HG03139 (cell line): ENCODE data around the gene IGF2.

Experiments used
- ATAC-seq: cut with Tn5 transposase; IDR thresholded peaks from one replicate; pipeline ENCODE4 v1.9.1; 2021; ENCODE audit not compliant: unreplicated experiment

The IGF2 gene

DNA sequence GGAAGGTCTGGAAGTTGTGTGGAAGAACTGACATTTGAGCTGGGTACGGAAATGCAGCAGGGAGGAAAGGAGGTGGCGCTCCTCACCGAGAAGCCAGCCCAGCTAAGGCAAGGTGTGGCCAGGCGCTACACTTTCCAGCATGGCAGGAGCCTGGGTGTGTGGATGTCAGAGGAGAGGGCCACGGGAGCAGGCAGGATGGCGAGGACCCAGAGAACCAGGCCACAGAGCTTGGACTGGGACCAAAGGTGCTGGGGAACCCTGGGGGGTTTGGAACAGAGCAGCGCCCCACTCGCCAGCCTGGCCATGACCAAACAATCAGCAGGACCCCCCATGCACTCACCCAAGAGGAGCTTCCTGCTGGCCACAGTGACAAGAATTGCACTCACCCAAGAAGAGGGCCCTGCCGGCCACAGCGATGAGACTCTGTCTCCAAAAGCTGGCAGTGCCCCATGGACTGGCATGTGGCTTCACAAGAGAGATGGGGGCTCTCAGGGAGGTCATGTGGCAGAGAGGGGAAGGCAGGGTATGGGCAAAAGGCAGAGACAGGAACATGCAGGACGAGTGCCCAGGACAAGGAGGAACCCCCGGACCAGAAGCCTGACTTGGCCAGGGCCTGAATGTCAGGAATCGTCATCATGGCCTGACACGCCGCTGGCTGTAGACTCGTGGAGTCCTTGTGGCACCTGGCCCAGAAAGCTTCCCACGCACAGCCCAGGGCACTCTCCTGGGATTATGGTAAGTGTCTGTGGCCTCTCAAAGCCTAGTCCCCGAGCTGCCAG lies 45.4 kb downstream of the IGF2 start:
- ATAC-seq: no peak

DNA sequence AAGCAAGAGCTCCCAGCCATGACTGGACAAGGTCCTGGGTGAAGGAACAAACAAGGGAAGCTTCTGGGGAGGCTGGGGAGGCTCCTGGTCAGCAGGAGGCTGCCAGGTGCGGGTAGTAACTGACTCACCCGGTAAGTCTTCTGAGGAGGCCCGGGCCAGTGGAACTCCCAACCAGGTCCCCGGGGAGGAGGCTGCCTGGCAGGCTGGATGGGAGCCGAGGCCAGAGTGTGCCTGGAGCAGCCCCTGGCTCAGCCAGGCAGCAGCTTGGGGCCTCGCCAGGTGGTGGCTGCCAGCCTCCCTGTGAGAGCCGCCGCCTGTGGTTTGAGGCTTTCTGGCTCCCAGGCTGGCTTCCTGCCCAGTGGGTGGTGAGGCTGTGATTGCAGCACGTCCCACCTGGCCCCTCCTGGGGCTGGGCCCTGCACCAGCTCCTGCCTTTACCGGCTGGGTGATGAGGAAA lies 46.2 kb downstream of the IGF2 start:
- no peak for ATAC-seq

DNA sequence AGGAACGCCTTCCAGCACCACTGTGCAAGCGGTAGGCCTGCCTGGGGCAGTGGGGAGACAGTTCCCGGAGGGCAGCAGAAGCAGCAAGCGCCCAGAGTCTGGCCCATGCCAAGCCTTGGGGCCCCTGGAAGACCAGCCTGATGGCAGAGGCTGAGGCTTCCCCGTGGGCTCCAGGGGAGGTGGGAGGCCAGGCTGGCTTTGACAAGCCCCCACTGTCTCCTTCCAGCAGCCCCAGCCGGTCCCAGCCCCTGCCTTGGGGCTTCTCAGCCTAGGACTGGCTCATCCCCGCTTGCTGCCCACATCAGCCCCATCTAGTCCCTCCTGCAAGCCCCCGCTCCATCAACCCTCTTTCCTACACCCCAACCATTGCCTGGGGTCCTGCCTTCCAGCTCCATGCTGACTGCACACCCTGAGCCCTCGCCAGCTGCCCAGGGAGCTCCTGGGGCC lies 46.7 kb downstream of the IGF2 start:
- ATAC-seq: no peak

DNA sequence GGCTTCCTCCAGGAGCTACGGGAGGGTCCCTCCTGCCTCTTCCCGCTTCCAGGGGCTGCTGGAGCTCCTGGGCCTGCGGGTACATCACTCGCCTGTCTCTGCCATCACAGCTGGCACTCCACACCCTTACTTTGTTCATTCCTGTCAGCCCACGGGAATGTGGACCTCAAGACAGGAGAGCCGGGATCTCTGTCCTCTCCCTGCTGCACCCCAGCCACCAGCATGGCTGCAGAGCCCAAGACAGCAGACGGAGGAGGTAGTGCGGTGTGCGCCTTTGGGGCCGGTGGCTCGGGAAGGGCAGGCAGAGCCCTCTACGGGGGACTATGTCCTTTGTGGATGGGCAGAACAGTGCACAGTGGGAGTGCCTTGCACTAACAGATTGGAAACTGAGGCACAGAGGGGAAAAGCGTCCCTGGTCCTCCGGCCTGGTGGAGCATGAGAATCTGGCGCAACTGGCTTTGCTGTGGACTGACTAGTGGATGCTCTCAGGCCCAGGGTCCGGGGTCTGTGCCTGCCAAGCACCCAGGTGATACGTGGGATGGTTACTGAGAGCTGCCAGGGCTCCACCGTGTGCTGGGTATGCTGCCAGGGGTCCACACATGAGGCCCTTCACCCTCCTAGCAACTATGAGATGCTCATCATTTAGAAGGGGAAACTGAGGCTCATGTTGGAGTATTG lies 47.3 kb downstream of the IGF2 start:
- ATAC-seq: no peak

DNA sequence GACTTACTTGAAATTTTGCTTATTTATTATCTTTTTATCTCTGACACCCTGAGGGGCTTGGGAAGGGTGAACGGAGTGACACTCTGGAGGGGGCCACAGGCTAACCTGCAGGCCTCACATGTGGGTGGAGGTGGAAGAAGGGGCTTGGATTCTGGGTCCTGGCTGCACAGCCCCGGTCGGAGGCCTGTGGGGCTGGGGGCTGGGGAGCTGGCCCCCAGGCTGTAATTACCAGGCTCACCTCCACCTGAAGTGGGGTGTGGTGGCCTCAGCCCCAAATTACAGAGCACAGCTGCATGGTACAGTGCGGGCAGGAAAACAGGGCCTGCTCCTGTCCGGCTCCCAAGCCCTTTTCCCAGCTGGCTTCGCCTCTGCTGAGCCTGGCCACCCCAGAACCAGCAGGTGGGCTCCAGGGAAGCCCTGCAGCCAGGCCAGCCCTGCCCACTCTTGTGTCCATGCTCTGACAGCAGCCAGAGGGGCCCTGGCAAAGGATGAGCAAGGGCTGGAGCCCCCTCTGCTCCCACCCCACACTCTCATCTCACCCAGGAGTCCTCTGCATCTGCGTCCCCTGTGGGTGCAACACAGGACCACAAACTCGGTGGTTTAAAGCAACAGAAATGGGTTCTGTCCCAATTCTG lies 48.0 kb downstream of the IGF2 start:
- no peak for ATAC-seq

DNA sequence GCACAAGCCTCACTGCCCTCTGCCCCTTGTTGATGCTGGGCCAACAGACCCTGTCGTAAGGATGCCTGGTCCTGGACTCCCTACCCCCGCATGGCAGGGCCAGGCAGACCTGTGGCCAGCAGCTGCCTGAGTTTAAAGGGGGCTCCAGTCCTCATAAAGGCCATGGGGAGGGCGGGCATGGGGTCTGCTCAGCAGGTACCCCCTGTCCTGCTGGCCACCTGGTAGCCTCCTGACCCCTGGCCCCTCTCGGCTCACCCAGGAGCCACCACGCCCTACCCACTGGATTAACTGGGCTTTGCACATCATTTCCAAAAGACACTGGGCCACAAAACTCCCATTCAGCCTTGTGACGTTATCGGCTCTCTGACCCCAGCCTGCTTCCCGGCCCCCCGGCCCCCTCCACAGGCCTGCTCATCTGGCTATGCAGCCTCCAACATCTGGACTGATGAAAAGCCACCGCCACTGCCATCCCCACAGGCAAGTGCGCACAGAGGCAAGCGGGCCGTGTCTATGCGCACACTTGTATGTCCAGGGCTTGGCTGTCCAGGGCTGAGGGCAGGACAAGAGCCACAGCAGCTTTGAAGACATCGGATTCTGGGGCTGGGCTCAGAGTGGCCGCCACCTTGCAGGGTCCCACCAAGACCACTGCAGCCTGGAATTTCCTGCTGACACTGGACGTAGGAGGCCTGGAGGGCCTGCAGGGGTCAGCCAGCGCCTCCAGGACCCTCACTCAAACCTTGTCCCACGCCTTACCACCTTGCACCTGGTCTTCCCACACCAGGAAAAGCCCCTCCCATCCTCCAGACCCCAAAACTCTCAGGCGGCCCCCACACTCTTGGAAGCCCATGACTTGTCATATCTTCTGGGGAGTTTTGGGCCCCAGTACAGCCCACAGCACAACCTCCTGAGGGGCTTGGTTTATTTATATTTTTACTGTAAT lies 48.7 kb downstream of the IGF2 start:
- no peak for ATAC-seq

DNA sequence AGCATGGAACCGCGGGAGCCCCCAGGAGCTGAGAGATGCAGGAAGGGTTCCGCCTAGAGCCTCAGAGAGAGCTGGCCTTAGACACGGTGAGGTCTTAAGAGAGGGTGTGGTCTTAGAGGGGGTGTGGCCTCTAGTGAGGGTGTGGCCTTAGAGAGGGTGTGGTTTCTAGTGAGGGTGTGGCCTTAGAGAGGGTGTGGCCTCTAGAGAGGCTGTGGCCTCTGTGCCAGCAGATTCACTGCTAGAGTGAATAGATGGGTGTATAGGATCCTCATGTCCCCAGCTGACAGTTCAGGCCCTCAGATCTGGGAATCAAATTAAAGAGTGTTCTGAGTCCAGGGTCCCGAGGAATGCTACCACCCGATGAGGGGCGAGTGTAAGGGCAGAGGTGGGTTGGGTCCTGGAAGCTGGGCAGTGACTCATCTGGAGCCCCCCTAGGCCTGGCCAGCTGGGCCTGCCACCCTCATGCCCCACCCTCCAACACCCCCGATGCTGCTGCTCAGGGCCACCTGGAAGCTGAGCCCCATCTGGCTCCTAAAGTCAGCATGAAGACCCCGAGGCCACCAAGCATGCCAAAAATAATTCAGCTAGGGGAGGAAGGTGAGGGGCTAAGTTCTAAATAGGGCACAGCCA lies 49.5 kb downstream of the IGF2 start:
- no peak for ATAC-seq

DNA sequence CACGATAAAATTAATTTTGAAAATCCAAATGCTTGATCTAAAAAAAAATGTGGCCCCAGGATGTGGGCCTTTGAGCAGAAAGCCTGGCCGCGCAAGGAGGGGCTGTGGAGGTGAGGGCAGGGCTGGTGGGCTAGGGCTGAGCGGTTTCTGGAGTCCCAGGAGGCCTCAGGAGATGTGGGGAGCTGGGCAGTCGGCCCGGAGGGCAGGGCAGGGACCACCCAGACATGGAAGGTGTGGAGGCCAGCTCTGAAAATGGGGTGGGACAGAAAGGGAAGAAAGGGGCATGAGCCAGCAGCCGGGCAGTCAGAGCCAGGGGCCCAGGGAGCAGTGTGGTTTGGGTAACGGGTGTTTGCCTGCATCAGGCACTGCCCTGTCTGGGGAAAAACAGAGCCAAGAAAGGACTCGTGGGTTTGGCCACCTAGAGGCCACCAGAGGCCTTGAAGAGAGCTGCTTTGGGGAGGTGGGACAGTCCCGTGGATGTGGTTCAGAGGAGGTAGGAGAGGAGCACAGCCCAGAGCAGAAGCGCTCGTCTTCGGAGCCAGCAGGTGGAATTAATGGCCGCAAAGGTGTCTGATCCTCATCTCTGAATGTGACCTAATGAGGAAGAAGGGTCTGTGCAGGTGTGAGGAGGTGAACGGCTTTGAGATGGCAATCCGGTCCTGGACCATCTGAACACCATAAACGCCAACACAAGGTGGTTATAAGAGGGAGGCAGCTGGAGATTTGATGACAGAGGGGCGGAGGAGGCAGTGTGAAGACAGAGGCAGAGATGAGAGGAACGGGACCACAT lies 50.2 kb downstream of the IGF2 start:
- ATAC-seq: no peak

DNA sequence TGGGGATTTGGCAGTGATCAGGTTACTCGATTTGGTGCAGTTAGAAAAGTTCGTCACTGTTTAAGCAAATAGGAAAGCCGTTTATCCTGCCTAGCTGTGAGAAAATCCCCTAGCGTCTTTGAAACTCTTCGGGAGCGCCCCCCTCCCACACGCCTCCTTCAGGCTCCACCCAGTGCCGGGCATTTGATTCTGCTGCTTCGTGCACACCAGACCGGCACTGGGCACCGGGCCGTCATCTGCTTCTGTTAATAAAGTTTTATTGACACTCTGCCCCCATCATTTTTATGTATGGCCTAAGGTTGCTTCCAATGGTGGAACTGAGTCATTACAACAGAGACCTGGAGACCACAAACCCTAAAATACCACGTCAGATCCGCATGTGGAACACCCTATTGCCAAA lies 50.9 kb downstream of the IGF2 start:
- no peak for ATAC-seq

DNA sequence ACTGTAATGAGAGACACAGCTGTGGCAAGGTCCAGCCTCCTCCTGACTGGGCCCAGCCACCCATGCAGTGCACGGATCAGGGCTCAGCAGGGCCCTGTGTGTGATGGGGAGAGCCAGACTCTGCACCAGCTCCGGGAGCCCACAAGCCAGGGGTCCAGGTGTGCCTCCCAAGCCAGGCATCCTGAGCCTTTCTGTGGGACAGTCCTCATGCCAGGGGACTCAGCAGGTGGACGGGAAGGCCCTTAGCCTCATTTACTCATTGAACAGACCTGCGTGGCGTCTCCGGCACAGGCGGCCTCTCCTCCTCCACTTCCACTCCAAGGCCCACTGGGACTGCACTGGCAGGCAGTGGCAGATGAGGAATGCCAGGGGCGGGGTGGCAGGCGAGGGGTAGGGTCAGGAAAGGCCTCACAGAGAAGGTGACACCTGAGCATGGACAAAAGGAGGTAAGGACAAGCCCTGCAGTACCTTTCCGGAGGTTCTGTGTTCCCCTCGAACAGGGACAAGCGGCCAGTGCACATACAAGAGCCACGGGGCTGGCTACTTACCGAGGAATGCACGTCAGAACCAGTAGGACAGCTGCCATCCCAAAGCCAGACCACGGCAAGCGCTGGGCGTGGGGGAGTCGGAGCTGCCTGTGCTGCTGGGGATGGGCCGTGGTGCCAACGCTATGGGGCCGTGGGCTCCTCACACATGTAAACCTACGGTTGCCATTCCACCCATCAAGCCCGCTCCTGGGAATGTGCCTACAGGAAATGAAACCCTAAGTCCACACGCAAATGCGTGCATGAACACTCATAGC lies 52.7 kb downstream of the IGF2 start:
- no peak for ATAC-seq

DNA sequence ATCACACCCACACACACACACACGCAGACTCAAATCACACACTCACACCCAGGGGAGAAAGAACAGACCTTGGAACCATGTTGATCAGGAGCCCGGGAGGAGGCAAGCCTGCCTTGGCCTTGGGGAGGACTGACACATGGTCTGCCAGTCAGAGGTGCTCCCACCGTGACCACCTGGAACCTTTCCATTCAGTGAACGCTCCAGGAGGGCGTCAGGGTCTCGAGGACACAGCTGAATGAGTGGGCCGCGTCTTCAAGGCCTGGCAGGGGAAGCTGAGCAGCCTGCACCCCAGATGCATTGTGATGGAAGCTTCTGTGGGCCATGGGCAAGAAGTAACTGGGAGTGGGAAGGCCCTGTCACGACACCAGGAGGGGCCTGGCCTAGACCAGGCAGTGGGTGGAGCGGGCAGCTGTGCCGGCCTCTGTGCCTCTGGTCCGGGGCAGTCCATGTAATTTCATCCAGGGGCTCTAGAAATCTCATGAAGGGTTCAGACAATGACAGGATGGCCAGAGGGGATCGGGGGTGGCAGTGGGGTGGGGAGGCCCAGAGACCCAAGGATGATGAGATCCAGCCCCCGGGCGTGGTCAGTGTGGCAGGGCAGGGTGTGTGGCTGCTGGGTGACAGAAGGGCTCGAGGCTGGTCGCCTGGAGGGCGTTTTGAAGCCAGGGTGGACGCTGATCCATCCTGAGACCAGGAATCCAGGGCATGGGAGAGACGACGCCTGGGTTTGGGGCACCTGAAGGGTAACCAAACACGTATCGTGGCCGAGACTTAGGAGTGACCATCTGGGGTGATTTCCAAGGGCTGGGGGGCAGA lies 53.7 kb downstream of the IGF2 start:
- ATAC-seq: no peak

DNA sequence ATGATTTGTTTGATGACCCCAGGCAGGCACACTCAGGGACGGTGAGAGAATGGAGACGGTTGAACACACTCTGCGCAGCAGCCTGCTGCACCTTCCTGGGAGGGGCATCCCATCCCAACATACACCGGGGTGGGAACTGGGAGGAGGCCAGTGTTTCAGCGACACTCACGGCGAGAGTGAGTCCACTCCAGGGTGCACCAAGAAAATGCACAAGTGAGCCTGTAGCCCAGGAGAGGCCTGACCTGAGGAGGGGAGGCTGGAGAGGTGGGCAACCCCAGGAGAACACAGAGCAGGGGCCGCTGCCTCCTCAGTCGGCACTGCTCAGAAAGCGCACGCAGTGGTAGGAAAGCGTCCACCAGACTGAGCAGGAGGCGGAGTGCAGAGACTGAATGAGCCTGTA lies 54.5 kb downstream of the IGF2 start:
- ATAC-seq: no peak
